ENCODE results near the gene ADAMTS20. TPM values are rescaled to one million over a fixed set of nuclear protein-coding genes. Genes with fewer than 3 reads are reported as not detected.

The ADAMTS20 gene
- polyA plus RNA-seq, 1 donor (not counting 4 experiments of a cell fraction or from before 2014, with no cell fraction given): not detected

DNA sequence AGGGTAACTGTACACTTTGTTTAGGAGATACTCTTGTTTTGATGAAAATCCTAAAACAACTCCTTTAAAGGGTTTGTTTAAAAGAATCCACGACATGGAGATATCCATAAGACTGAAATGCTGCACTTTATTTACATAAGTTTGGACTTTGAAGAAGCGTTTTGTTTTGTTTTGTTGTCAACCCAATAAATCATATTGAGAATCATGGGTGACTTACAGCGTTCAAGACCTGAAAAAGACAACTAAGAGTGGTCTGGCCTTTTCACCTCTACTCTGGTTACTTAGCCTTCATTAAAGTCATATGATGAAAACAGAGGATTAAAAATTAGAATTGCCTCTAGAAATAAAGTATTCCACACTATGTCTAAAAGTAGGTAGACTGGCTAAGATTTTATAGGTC lies 234.8 kb downstream of the ADAMTS20 start:
- dilution Hi-C loops (cut with MboI; ENCODE audit: extremely low pct_ligation_motif_present, low sequenced_read_pairs): no loop called here
- no peaks in the 10 kb centered on the region for H4K20me1 ChIP-seq (ENCODE audit: control insufficient read depth, extremely low read depth, insufficient read depth, low read length)
- H3K4me3 ChIP-seq (ENCODE audit: control insufficient read depth in 2 of 3, extremely low read depth in 1 of 3, insufficient read depth in 2 of 3, low read depth in 1 of 3, low read length in 3 of 3): no peak overlapping the region
- H2AFZ ChIP-seq (ENCODE audit: control insufficient read depth, low read length): no peak overlapping the region
- no peaks in the 10 kb centered on the region for H3K79me2 ChIP-seq (ENCODE audit: control insufficient read depth, insufficient read depth, low read length)
- H3K9me3 ChIP-seq (ENCODE audit: control insufficient read depth, low read depth, low read length): no peaks in the 10 kb centered on the region
- TF ChIP-seq, protein P1, sequence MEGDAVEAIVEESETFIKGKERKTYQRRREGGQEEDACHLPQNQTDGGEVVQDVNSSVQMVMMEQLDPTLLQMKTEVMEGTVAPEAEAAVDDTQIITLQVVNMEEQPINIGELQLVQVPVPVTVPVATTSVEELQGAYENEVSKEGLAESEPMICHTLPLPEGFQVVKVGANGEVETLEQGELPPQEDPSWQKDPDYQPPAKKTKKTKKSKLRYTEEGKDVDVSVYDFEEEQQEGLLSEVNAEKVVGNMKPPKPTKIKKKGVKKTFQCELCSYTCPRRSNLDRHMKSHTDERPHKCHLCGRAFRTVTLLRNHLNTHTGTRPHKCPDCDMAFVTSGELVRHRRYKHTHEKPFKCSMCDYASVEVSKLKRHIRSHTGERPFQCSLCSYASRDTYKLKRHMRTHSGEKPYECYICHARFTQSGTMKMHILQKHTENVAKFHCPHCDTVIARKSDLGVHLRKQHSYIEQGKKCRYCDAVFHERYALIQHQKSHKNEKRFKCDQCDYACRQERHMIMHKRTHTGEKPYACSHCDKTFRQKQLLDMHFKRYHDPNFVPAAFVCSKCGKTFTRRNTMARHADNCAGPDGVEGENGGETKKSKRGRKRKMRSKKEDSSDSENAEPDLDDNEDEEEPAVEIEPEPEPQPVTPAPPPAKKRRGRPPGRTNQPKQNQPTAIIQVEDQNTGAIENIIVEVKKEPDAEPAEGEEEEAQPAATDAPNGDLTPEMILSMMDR (optimal IDR thresholded peaks at IDR 0.05 in 1 of 3, IDR thresholded peaks at IDR 0.05 in 1 of 3, conservative IDR thresholded peaks at IDR 0.05 in 1 of 3; ENCODE audit: extremely low read depth in 1 of 3, insufficient read depth in 2 of 3, low read length in 3 of 3): no peak
- TF ChIP-seq EZH2 (IDR thresholded peaks at IDR 0.05; ENCODE audit: low read length): no peak
- H3K9me1 ChIP-seq (ENCODE audit: control insufficient read depth, extremely low read depth, insufficient read depth, low read length): no peaks in the 10 kb centered on the region
- FAIRE-seq (no peak), DNase-seq (ENCODE audit: low read depth, low spot score) (no peak)
- no peak overlapping the region for H3K4me2 ChIP-seq (ENCODE audit: control insufficient read depth, extremely low read depth, insufficient read depth, low read depth, low read length)
- H3K9ac ChIP-seq (ENCODE audit: control insufficient read depth, extremely low read depth, insufficient read depth, low read length): no peak overlapping the region
- no peak overlapping the region for H3K27ac ChIP-seq (ENCODE audit: control insufficient read depth, insufficient read depth, low read length)
- H3K36me3 ChIP-seq (ENCODE audit: control insufficient read depth in 2 of 2, extremely low read depth in 1 of 2, insufficient read depth in 2 of 2, low read length in 2 of 2): no peaks in the 10 kb centered on the region
- H3K27me3 ChIP-seq (ENCODE audit: control insufficient read depth, extremely low read depth, insufficient read depth, low read length): no peaks in the 10 kb centered on the region
- H3K4me1 ChIP-seq (ENCODE audit: control insufficient read depth, extremely low read depth, insufficient read depth, low read length): no peaks in the 10 kb centered on the region

DNA sequence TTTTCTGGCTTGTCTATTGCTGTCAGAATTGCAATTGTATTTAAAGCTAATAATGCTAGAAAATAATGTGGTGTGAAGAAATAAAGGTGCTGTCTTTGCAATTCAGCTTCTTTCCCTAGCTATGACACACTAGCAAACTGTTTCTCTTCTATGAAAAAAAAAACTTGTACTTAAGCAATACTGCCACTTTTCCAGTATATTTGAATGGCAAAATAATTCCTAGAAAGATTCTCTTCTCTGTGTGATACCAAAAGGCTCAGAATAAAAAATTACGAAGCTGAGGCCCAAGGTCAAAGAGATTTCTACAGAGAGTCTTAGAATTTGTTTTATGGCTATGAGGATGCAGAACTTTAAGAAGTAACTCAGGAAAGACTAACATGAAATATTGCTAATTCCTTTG lies 235.5 kb downstream of the ADAMTS20 start:
- FAIRE-seq (no peak), DNase-seq (ENCODE audit: low read depth, low spot score) (no peak)
- no peak overlapping the region for H3K4me2 ChIP-seq (ENCODE audit: control insufficient read depth, extremely low read depth, insufficient read depth, low read depth, low read length)
- no peaks in the 10 kb centered on the region for H3K9me1 ChIP-seq (ENCODE audit: control insufficient read depth, extremely low read depth, insufficient read depth, low read length)
- H2AFZ ChIP-seq (ENCODE audit: control insufficient read depth, low read length): no peak overlapping the region
- no peaks in the 10 kb centered on the region for H3K27me3 ChIP-seq (ENCODE audit: control insufficient read depth, extremely low read depth, insufficient read depth, low read length)
- H3K9me3 ChIP-seq (ENCODE audit: control insufficient read depth, low read depth, low read length): no peaks in the 10 kb centered on the region
- no peaks in the 10 kb centered on the region for H3K4me1 ChIP-seq (ENCODE audit: control insufficient read depth, extremely low read depth, insufficient read depth, low read length)
- H3K9ac ChIP-seq (ENCODE audit: control insufficient read depth, extremely low read depth, insufficient read depth, low read length): no peak overlapping the region
- dilution Hi-C loops (cut with MboI; ENCODE audit: extremely low pct_ligation_motif_present, low sequenced_read_pairs): no loop called here
- no peaks in the 10 kb centered on the region for H3K36me3 ChIP-seq (ENCODE audit: control insufficient read depth in 2 of 2, extremely low read depth in 1 of 2, insufficient read depth in 2 of 2, low read length in 2 of 2)
- H3K4me3 ChIP-seq (ENCODE audit: control insufficient read depth in 2 of 3, extremely low read depth in 1 of 3, insufficient read depth in 2 of 3, low read depth in 1 of 3, low read length in 3 of 3): no peak overlapping the region
- H3K79me2 ChIP-seq (ENCODE audit: control insufficient read depth, insufficient read depth, low read length): no peaks in the 10 kb centered on the region
- H3K27ac ChIP-seq (ENCODE audit: control insufficient read depth, insufficient read depth, low read length): no peak overlapping the region
- TF ChIP-seq EZH2 (IDR thresholded peaks at IDR 0.05; ENCODE audit: low read length): no peak
- TF ChIP-seq, protein P1 (optimal IDR thresholded peaks at IDR 0.05 in 1 of 3, IDR thresholded peaks at IDR 0.05 in 1 of 3, conservative IDR thresholded peaks at IDR 0.05 in 1 of 3; ENCODE audit: extremely low read depth in 1 of 3, insufficient read depth in 2 of 3, low read length in 3 of 3): no peak
- H4K20me1 ChIP-seq (ENCODE audit: control insufficient read depth, extremely low read depth, insufficient read depth, low read length): no peaks in the 10 kb centered on the region

All from keratinocyte (primary cell).